PC-9 (cell line): ENCODE data around the gene ARL13B.

Experiments
- CTCF ChIP-seq: fragments of 200-600 bp; sonication (generic); conservative IDR thresholded peaks from 2 replicates; pipeline ENCODE4 v1.6.1; 2017; ENCODE audit warnings: mixed run types, antibody characterized with exemption, mild to moderate bottlenecking, moderate library complexity
- EZH2 ChIP-seq: fragments of 200-600 bp; sonication (generic); IDR thresholded peaks from 2 replicates; pipeline ENCODE4 v1.8.0; 2017; ENCODE audit warnings: antibody characterized with exemption, low read depth

- TF ChIP-seq CTCF: no peak
- no peak for TF ChIP-seq EZH2
Measured at GRCh38 chr3:94046533-94046932, 66.6 kb downstream of the ARL13B start.
